GM18520 (cell line): ENCODE measurements around the gene RIOK1.
A peak's percentile ranks its signal among the peaks of the same experiment; 100 is the strongest.
"Not testable (repeated sequence)": the region's sequence is repeated elsewhere in the genome, so short reads cannot be mapped to it uniquely, and the experiment has no call there.

ENCODE experiments used
- ATAC-seq: cut with Tn5 transposase; IDR thresholded peaks from one replicate; pipeline ENCODE4 v1.9.1; 2021; ENCODE audit not compliant: unreplicated experiment

The RIOK1 gene

DNA sequence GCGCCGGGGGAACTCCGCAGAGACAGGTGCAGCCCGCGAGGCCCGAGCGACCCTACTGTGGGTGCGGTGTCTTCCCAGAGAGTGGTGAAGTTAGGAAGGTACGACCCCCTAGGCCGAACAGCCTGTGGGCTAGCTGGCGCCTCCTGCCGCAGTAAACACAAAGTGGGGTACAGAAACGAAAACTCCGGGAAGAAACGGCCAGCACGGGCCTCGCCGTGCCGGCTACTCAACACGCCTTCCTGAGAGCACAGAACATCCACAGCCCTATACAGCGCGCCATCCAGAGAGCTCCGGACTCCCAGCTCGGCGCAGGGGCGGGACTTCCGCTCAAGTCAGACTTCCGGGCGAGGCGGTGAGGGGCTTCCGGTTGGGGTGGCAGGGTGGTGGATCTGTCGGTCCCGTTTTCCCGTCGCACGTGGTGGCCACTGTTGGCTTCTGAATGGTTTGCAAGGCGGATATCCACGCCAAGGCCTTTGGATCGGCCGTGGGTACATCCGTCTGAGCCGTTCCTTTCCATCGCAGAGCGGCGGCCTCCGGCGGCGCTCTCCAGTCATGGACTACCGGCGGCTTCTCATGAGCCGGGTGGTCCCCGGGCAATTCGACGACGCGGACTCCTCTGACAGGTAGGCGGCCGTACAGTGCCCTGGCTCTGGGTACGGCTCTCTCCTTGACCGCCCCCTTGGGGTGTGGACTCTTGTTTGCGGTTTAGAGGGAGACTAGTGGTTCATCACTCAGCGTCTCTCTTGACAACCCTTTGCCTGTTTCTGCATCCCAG, at the start of gene RIOK1, which contains the start of gene CAGE1:
RIOK1 (plus strand) TSS at position 358 of the 775 bp plus-strand sequence; CDS start at position 553, 195 bp downstream.
CAGE1 (minus strand) TSS at position 292 of the 775 bp plus-strand sequence. CDS start 2,569 bp downstream, outside the sequence.
- peak; percentile 79 for ATAC-seq

DNA sequence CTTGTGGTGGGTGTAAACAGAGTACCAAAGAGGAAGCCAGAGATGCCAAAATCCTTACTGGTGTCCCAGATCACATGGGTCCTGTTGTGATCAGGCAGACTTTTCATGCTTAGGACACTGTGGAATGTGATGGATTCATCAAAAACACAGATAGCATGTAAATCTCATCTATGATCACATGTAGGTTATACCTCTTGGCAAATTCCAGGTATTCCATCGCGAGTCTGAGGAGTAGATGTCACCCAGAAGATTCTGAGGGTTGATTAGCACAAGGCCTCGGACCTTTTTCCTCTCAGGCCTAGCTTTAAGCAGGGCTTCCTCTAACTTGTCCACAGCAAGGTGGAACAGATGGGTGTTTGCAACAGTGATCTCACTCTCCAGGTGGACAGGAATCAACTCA, 48.3 kb upstream of the RIOK1 start:
- ATAC-seq: no peak

GRCh38 chr6:7341989-7342742, 47.4 kb upstream of the RIOK1 start:
- ATAC-seq: peak; percentile 91

GRCh38 chr6:7343546-7344475, 45.8 kb upstream of the RIOK1 start:
- no peak for ATAC-seq

GRCh38 chr6:7344773-7345450, 44.7 kb upstream of the RIOK1 start:
- ATAC-seq: not testable (repeated sequence)

DNA sequence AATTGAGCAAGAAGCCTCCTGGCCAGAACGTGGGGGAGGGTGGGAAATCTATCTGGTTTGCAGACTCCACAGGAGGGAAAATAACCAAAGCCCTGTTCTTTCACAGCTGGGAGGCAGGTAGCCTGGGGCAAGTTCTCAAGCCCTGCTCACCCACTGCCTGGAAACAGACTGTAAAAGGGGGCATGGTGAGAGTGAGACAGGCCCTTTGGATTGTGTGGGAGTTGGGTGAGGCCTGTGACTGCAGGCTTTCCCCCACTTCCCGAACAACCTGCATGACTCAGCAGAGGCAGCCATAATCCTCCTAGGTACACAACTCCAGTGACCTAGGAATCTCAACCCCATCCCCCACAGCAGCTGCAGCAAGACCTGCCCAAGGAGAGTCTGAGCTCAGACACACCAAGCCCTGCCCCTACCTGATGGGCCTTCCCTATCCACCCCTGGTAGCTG, 42.0 kb upstream of the RIOK1 start:
- ATAC-seq: not testable (repeated sequence)

DNA sequence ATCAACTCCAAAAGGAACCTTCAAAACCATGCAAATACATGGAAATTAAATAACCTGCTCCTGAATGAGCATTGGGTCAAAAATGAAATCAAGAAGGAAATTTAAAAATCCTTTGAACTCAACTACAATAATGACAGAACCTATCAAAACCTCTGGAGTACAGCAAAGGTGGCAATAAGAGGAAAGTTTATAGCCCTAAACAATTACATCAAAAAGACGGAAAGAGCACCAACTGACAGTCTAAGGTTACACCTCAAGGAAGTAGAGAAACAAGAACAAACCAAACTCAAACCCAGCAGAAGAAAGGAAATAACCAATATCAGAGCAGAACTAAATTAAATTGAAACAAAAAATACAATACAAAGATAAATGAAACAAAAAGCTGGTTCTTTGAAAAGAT, 39.0 kb upstream of the RIOK1 start:
- not testable (repeated sequence) for ATAC-seq

GRCh38 chr6:7351916-7352315, 37.7 kb upstream of the RIOK1 start:
- ATAC-seq: not testable (repeated sequence)

DNA sequence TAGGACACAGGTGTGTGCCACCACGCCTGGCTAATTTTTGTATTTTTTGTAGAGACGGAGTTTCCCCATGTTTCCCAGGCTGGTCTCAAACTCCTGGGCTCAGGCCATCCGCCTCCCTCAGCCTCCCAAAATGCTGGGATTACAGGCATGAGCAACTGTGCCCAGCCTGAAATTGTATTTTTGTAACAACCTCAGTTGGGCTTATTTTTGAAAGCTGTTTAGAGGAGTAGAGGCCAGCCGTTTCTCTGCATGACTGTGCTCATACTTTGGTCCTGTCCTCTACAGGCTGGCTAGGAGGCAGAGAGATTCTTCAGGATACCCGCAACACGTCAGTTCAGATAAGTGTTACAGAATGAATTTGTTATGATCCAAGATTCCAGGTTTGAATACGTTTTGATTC, 22.2 kb upstream of the RIOK1 start:
- no peak for ATAC-seq

GRCh38 chr6:7373739-7374138, 15.9 kb upstream of the RIOK1 start:
- ATAC-seq: no peak

DNA sequence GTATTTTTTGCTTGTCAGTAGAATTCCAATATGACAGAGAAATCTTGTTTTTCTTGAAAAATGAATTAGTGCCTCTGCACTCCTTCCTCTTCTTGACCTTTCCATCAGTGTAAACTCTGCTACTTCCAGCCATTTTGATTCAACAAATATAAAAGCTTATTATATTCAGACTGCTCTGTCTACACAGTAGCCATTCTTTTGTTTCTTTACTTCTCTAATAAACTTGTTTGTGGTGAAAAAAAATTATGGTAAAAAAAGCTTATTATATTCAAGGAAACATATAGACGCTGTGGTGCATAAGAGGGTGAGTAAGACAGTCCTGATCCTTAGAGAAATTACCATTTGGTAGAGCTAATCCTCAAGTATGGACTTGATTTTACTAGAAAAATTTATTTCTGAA, 11.6 kb upstream of the RIOK1 start:
- ATAC-seq: no peak

DNA sequence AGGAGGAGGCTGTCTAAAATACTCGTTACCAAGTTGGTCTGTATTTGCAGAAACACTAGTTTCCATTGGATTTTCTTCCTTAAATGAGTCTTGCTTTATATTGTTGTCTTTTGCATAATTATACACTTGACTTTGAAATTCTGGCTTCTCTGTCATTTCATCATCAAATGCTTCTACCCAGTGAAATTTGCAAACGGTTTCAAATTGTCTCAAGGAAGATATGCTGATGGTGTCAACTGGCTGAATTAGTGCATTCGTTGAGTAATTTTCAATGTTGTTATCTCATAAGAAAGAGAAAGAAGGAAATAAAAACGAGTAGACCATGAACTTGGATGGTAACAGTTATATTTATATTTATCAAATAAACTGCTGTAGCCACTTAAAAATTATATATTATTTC, 10.9 kb upstream of the RIOK1 start:
- no peak for ATAC-seq

- no peak for ATAC-seq
These were observed 8.5 kb upstream of the RIOK1 start for GRCh38 chr6:7381092-7381491.

- ATAC-seq: no peak
These were observed 502 bp upstream of the RIOK1 start for GRCh38 chr6:7389162-7389450.

- ATAC-seq: peak; percentile 13
These were observed 744 bp downstream of the RIOK1 start for GRCh38 chr6:7390226-7390878.

DNA sequence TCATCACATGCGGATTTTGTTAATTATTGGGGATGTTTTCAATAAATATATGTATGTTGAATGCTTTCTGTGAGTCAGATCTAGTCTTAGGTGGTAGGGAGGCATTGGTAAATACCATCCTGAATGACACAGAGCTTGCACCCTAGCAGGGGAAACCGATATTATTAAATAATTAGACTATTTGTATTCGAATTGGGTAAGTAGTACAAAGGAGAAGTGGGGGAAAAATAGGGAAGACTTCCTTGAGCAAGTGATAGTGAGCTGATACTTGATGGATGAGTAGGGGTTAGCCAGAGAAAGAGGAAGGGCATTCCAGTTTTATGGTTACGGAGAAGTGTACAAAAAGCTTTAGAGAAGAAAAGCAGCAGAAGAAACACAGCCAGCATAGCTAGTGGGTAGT, 1.5 kb downstream of the RIOK1 start:
- ATAC-seq: no peak

GRCh38 chr6:7392402-7392801, 2.8 kb downstream of the RIOK1 start:
- ATAC-seq: no peak

DNA sequence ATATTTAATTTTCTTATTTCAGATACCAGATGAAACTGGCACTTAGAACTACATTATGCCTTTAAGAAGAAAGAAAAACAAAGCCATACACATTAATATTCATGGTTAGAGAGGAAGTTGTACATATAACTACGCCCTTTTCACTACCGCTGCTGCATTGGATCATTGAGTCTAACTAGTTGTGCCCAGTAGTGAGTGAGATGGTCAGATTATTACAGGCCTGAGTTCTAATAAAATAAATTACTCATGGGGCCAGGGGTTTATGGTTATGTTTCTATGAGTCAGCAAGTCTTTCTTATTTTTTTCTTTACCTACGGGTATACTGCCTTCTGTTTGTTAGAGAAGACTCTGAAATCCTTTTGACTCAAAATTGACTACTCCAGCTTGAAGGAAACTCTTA, 11.5 kb downstream of the RIOK1 start:
- no peak for ATAC-seq

DNA sequence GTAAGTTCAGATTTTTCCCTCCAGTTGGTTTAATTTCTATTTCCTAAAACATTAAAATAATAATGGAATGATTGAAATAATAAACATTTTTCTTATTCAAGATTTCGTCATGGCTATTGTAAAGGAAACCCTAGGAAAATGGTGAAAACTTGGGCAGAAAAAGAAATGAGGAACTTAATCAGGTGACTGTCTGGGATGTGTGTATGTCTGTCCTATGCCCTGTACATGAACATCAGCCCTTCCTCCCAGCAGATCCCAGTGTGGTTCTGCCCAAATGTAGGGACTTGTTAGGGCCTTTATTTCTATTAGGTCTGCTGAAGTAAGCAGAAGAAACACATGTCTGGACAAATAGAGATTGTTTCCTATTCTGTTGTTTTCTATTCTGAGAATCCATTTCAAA, 13.1 kb downstream of the RIOK1 start:
- no peak for ATAC-seq

GRCh38 chr6:7404546-7404945, 14.9 kb downstream of the RIOK1 start:
- no peak for ATAC-seq
